ENCODE measurements around the gene HSD17B12.

The HSD17B12 gene

GRCh38 chr11:43825217-43825816 lies 144.8 kb downstream of the HSD17B12 start:
- TF ChIP-seq CTCF (IDR thresholded peaks at IDR 0.05; ENCODE audit: control extremely low read depth, extremely low read depth, low read depth, missing control alignments) = peak; percentile 43
- DNase-seq (ENCODE audit: extremely low spot score) = no peak
- POLR2A ChIA-PET = no interaction called here
- CTCF ChIA-PET = interaction anchor here (0.7 to 2.4 kb wide), 15 partner anchors 10 to 311 kb away, joined by 3 to 19 read pairs (median 4); no protein-coding TSS in a partner anchor

GRCh38 chr11:43830928-43831440 lies 150.4 kb downstream of the HSD17B12 start:
- no peak for DNase-seq (ENCODE audit: extremely low spot score)
- POLR2A ChIA-PET = no interaction called here
- TF ChIP-seq CTCF (IDR thresholded peaks at IDR 0.05; ENCODE audit: control extremely low read depth, extremely low read depth, low read depth, missing control alignments) = no peak
- CTCF ChIA-PET = interaction anchor here (1.2 to 7.0 kb wide), 2 partner anchors 21 kb away, joined by 3 to 39 read pairs; no protein-coding TSS in a partner anchor

- no peak for TF ChIP-seq CTCF (IDR thresholded peaks at IDR 0.05; ENCODE audit: control extremely low read depth, extremely low read depth, low read depth, missing control alignments)
- POLR2A ChIA-PET = no interaction called here
- CTCF ChIA-PET = interaction anchor here (1.1 to 7.0 kb wide), 7 partner anchors 9 to 395 kb away, joined by 3 to 39 read pairs (median 3); no protein-coding TSS in a partner anchor
- no peak for DNase-seq (ENCODE audit: extremely low spot score)
Observed at GRCh38 chr11:43832536-43832935, 152.0 kb downstream of the HSD17B12 start.

GRCh38 chr11:43833657-43834073 lies 153.1 kb downstream of the HSD17B12 start:
- ChIA-PET POLR2A (no interaction called here), CTCF (interaction anchor here (1.1 to 7.0 kb wide), 5 partner anchors 8 to 396 kb away, joined by 3 to 39 read pairs (median 4); no protein-coding TSS in a partner anchor)
- no peak for TF ChIP-seq CTCF (IDR thresholded peaks at IDR 0.05; ENCODE audit: control extremely low read depth, extremely low read depth, low read depth, missing control alignments)
- no peak for DNase-seq (ENCODE audit: extremely low spot score)

- ChIA-PET POLR2A (no interaction called here), CTCF (interaction anchor here (2.1 to 7.0 kb wide), 2 partner anchors 8 to 17 kb away, joined by 9 to 39 read pairs; no protein-coding TSS in a partner anchor)
- no peak for DNase-seq (ENCODE audit: extremely low spot score)
- no peak for TF ChIP-seq CTCF (IDR thresholded peaks at IDR 0.05; ENCODE audit: control extremely low read depth, extremely low read depth, low read depth, missing control alignments)
Observed at GRCh38 chr11:43834286-43834685, 153.7 kb downstream of the HSD17B12 start.

- CTCF ChIA-PET = interaction anchor here (1.1 to 1.5 kb wide), 3 partner anchors 9 to 268 kb away, joined by 3 to 4 read pairs (median 4); no protein-coding TSS in a partner anchor
- no peak for DNase-seq (ENCODE audit: extremely low spot score)
- POLR2A ChIA-PET = no interaction called here
- TF ChIP-seq CTCF (IDR thresholded peaks at IDR 0.05; ENCODE audit: control extremely low read depth, extremely low read depth, low read depth, missing control alignments) = no peak
Observed at GRCh38 chr11:43835104-43835503, 154.6 kb downstream of the HSD17B12 start.
